ENCODE results near the gene PIGQ.
"Not testable (repeated sequence)": the region's sequence is repeated elsewhere in the genome, so short reads cannot be mapped to it uniquely, and the experiment has no call there.

PIGQ gene

DNA sequence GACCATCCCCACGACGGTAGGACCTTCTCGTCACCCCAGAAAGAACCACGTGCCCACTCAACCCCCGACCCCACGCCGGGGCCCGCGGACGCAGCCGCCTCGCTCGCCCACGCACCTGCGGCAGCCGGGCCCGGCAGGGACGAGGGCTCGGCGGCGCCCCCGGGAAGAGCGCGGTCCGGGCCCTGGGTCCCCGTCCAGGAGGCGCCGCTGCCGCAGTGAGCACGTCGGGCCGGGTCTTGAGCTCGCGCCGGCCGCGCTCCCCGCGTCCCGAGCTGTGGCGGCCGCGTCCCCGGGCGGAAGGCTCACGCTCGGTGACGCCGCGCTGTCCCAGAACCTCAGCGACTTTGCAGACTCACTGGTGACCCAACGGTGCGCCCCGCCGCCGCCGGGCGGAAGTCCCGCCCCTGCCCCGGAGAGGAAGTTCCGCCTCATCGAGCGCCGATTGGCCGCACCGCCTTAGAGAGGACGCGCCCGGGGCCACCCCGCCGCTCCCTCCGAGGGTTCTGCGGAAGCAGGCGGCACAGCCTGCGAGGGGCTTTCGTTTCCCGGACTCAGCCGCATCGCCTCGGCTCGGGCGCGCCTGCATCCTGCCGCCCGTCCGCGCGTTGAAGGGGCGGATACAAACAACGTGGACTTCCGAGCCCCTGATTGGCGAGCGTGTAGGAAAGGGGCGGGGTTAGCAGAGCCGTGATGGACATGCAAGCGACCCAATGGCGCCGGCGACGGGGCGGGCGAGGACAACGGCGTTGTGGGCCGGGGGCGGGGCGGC is 19.3 kb downstream of the PIGQ start:
- peak; percentile 67 to 89 for DNase-seq

DNA sequence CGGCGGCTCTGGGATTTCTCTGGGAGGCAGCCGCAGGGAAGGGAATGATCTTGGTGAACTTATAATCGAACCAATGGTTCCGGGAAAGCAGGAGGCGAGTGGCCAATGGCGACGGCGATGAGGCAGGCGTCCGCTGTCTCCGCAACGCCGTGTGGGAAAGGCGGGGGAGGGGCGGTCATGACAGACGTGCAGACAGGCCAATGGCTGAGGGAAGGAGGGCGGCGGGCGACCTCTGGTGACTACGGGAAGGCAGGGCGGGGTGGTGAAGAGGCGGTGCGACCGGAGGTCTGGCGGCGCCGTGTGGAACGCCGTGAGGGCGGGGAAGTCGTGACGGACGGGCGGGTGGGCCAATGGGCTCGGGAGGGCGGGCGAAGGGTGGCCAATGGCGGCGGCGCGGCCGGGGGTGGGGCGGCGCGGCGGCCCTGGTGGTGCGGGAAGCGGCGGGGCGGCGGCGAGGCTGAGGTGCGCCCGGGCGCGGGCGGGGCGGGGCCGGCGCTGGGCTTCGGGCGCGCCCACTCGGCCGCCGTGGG is 20.0 kb downstream of the PIGQ start, which contains the start of gene RAB40C:
TSS of gene RAB40C (plus strand) at position 409 of the 530 bp plus-strand sequence. CDS start 226 bp downstream, outside the sequence.
- DNase-seq: peak; percentile 52 to 90

DNA sequence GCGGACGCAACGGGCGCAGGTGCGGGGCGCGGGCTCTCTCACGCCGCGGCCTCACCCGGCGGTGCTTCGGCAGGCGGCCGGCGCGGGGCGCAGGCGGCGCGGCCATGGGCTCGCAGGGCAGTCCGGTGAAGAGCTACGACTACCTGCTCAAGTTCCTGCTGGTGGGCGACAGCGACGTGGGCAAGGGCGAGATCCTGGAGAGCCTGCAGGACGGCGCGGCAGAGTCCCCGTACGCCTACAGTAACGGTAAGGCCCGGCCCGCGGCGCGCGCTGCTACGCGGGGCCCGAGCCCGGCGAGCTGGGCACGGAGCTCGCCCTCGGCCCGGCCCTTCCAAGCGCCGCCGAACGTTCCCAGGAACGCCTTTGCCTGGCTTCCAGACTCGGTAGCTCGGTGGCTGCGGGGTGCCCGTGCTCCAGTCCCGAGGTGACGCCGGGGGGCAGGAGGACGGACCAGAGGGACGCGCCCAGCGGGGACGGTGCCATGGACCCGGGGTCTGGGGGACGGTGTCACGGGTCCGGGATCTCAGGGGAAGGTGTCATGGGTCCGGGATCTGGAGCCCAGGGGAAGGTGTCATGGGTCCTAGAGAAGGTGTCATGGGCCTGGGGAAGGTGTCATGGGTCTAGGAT is 20.5 kb downstream of the PIGQ start:
- no peak for DNase-seq

DNA sequence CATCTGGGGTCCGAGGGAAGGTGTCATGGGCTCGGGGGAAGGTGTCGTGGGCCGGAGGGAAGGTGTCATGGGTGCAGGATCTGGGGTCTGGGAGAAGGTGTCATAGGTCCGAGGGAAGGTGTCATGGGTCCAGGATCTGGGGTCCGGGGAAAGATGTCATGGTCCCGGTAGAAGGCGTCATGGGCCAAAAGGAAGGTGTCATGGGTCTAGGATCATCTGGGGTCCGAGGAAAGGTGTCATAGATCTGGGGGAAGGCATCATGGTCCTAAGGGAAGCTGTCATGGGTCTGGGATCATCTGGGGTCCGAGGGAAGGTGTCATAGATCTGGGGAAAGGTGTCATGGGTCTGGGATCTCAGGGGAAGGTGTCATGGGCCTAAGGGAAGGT is 21.0 kb downstream of the PIGQ start:
- no peak for DNase-seq

GRCh38 chr16:591231-591630 is 21.5 kb downstream of the PIGQ start:
- no peak for DNase-seq

- DNase-seq: no peak
Observed at GRCh38 chr16:591892-592517, 22.2 kb downstream of the PIGQ start.

DNA sequence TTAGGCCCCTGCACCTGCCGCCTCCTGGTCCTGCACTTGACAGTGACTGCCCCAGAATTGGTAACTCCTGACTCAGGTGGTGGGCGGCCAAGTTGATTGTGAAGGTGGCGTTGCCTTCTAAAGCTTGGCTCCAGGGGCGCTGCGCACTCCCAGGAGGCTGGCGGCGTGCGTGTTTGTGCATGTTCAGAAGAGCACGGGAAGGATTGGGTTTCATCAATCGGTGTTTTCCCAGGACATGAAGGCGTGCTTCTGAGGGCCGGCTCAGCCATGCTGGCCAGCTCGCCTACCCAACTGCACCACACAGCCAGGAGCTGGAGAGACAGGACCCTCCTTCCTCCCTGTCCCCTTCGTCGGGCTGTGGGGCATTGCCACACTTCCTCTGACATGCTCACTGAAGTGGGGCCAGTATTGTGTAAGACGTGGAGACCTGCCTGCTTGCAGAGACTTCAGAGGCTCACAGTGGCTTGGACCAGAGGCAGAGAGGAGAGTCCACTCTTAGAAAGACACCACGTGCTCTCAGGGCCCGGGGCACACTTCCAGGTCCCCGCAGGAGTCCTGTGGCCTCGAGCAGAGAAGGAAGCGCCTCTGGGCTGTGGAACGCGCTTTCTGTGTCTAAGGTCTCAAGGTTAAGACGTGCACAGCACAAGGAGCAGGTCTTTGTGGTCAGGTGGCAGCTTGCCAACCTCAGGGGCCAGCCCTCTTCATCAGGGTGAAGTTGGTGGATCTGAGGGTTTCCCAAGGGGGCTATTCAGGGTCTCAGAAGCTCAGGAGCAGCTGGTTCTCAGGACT is 22.9 kb downstream of the PIGQ start:
- DNase-seq: no peak

GRCh38 chr16:593406-593805 is 23.6 kb downstream of the PIGQ start:
- DNase-seq: no peak

GRCh38 chr16:593807-594206 is 24.0 kb downstream of the PIGQ start:
- DNase-seq: no peak

DNA sequence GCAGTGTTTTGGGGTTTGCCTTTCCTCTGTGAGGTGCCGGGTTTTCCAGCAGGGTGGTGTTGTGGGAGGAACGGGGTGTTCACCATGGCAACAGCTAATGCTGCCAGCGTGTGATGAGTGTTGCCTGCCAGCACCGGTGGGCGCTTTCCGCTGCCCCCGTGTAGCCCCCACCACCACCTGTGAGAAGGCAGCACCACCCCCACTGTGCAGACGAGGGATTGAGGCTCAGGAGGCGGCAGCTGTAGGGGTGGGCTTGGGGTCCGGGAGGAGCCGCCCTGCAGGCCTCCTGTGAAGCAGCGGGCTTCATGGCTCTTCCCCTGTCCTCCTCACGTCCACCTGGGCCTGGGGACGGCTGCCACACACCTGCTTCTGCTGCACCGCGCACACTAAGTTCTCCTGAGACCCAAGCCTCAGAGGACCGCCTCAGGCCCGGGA is 25.3 kb downstream of the PIGQ start:
- no peak for DNase-seq

DNA sequence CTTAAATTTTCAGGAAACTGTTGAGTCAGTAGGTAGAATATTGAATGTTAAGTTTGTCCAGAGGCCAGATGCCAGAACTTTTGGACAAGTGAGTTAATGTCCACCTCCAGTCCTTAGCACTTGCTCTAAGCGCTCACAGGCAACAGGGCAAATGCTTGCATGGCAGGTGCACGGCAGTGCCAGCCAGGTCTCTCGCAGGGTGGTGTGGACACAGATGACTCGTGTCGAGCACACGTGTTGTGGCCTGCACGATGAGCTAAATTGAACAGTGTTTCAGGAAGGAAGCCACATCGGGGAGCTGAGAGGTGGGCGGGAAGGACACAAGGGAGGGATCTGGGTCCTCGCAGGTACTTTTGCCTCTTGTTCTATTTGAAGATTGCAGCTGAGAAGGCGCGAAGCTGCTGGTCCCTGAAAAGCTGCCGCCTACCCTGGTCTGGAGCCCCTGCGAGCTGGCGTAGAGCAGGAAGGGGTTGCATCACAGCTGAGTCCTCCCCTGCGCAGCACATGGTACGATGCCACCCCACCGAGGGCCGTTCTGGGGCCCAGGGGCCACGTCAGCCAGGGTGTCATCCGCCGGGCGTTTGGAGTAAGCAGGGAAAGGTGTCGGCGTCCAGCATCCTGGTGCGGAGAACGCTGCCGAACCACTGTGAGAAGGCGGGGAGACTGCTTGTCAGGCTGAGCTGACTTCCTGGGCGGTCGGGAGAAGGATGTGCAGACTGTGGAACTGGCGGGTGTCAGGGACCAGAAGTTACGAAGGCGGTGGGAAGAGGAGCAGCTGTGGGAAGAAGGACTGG is 26.4 kb downstream of the PIGQ start:
- DNase-seq: no peak

GRCh38 chr16:596736-597060 is 26.9 kb downstream of the PIGQ start:
- no peak for DNase-seq

GRCh38 chr16:597655-598054 is 27.9 kb downstream of the PIGQ start:
- DNase-seq: not testable (repeated sequence)

- DNase-seq: no peak
Observed at GRCh38 chr16:598823-599739, 29.3 kb downstream of the PIGQ start.

DNA sequence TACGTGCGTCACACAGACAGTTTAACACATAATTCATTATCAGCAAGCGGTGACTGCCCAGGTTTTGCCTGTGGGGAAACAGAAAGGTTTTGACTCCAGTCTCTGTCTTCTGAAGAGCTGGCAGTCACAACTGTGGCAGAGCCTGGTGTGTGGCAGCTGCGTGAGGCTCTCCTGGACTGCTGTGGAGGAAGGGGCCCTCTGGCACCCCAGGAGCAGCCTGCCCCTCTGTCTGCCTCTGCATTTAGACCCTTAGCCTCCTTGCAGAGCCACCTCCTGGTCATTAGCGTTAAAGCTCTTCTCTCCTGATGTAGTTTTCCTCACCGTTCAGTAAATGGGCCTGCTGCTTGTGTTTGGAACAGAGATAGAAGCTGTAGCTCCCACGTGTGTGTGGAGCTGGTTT is 31.0 kb downstream of the PIGQ start:
- no peak for DNase-seq

DNA sequence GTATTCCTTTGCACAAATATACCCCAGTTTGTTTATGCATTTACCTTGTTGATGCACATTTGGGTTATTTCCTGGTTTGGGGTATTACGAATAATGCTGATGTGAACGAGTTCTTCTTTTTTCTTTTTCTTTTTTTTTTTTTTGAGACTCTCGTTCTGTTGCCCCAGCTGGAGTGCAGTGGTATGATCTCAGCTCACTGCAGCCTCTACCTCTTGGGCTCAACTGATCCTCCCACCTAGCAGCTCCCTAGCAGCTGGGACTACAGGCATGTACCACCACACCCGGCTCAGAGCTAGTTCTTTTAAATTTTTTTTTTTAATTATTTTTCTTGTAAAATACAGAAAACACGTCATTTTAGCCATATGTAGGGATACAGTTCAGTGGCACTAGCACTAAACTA is 34.2 kb downstream of the PIGQ start:
- DNase-seq: no peak

DNA sequence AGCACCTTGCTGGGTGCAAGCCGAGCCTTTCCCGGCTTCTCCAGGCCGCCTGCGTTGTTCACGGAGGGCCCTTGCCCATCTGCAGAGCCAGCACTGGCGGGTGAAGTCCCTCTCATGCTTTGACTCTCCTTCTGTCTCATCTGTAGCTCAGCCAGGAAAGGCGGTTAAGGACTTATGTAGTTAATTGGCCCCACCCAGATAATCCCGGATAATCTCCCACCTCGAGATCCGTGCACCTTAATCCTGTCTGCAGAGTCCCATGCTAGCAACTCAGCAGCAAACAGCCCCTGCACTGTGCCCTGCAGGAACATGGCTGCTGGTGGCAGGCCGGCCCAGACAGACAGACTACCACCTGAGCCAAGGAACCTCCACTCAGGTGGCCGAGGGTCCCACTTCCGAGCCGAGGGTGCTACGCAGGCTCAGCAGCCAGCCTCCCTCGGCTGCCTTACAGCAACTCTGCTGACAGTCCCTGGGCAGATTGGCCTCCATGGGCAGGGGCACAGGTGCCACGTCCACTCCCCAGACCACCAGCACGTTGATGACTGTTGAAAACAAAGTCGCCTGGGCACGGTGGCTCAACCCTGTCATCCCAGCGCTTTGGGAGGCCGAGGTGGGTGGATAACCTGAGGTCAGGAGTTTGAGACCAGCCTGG is 37.0 kb downstream of the PIGQ start:
- DNase-seq: no peak

DNA sequence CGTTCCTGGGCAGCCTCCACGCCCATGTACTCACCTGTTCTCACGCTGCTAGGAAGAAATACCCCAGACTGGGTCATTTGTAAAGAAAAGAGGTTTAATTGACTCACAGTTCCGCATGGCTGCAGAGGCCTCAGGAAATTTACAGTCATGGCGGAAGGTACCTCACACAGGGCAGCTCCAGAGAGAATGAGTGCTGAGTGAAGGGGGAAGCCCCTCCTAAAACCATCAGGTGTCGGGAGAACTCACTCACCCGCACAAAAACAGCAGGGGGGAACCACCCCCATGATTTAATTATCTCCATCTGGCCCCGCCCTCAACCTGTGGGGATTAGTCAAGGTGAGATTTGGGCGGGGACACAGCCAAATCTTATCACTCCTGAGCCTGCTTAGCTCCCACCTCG is 38.3 kb downstream of the PIGQ start:
- no peak for DNase-seq

DNA sequence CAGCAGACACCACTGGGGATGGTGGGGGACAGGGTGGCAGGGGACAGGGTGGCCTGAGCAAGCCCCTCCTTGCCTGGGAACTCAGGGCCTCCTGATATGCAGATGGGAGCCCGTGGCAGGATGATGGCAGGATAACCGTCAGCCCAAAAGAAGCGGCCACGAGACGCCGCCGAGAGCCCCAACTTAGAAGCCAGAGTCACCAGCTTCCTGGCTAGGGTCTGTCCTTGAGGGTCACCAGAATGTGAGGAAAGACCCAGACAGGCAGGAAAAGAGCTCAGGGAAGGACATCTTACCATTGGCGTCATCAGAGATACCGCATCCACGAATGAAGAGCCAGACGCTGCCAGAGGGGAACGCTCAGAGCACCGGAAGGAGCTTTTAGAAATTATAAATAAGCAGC is 39.5 kb downstream of the PIGQ start:
- DNase-seq: no peak

GRCh38 chr16:609984-610383 is 40.2 kb downstream of the PIGQ start:
- no peak for DNase-seq

Measured in SW 1271 (cell line).